ENCODE data around the gene IGF1R.
"Not testable (repeated sequence)": the region's sequence is repeated elsewhere in the genome, so short reads cannot be mapped to it uniquely, and the experiment has no call there.

The IGF1R gene

DNA sequence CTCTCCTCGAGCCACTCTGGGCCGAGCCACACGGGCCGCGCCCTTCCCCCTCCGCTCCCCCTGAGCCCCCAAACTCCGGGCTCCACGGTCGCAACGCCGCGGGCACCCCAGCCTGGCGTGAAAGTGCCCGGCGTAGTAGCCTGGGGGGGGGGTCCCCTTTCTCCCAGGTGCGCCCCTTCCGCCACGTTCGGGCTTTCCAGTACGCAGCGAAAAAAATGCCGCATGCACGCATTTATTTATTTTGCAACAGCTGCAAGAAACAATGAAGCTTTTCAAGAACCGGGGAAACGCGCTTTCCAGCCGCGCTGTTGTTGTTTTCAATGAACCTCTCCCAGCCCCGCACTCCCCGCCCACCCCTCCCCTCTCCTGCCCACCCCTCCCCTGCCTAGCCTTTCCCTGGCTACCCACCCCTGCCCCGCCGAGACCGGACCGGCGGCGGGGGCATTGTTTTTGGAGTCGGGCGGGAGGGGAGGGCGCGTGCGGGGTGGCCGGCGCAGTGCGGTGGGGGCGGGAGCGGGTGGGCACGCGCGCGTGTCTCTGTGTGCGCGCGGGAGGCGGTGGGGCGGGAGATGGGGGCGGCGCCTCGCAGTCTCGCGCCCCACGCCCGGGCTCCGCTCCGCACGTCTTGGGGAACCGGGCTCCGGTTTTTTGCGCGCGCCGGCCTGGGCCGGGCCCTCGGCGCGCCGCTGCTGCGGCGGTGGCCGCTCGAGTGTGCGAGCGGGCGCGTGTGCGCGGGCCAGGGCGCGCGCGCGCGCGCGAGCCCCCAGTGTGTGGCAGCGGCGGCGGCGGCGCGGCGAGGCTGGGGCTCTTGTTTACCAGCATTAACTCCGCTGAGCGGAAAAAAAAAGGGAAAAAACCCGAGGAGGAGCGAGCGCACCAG, at the start of gene IGF1R:
Gene IGF1R (plus strand): TSS at position 766 of the 880 bp plus-strand sequence. CDS start 1,043 bp downstream, outside the sequence.
- DNase-seq: peak; percentile 87

DNA sequence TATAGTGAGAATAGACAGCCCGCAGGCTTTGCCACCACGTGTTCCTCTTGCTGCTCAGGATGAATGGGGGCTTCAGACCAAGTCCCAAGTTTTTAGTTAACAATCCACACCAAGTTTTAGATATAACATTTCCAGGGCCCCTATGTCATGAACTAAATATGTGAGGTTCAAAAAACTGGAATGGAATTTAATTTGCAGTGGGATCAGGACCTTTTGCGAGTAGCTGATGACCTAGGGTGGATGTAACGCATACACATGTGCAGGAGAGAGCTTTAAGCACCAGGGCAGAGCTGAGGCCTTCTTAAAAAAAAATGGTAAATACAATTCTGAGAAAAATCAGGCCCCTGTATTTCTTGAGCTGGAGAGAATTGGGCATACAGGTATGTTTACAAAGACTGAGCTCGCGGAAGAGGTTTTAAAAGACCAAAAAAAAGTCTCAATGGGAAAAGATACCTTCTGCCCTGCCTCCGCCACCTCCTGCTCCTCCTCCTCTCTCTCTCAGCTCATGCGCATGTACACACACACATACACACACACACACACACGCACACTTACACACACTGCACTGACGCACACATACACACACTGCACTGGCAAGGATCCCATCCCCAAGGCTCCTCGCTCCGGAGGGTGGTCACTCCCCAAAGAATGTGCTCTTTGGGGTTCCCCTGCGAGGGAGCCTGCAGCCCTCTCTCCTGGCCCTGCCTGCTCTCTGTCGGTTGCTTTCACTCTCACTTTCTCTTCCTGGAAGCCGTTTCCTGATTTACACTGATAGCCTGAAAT, 48.2 kb upstream of the IGF1R start:
- peak; percentile 21 to 23 for DNase-seq

DNA sequence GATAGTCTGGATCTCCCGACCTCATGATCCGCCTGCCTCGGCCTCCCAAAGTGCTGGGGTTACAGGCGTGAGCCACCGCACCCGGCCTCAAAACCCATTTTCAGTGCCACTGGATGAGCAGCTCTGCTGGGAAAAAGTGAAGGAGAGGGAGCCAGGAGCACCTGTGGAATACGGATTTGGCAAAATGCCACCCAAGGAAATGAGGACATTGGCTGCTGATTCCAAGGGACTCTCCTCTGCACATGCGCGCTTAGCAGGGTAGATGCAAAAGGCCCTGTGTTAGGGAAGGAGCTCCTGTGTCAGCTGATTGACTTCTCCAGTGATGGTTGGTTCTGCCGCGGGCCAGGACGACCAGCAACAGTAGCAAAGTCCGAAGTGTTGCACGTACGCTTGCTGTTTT, 43.4 kb upstream of the IGF1R start:
- no peak for DNase-seq

DNA sequence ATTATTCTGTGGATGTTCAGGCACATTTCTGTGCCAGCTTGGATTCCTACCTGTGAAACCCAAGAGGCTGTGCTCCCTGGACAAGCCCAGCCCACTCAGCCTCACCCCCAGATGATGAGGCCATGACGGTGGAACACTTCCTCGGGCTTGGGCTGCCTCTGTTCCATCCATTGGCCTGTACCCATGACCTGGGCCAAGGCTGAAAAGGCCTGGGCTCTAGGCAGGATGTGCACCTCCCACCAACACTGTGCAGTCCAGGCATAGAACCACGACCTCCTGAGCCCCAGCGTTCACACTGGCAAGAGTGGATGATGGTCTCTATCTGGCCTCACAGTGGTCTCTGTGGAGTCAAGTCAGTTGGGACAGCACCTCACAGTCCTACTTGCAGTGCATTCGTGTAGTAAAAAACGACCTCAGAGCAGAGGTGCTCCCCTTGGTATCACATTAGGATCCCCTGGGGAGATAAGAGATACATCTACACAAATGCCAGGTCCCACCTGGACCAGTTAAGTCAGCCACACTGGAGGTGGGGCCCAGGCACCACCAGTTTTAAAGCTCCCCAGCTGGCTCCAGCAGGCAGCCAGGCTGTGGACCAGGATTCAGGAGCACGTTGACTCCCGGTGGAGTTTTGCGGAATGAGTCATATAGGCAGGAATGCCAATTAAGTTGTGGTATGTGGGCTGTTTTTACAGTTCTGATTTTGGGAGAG, 39.0 kb upstream of the IGF1R start:
- no peak for DNase-seq

DNA sequence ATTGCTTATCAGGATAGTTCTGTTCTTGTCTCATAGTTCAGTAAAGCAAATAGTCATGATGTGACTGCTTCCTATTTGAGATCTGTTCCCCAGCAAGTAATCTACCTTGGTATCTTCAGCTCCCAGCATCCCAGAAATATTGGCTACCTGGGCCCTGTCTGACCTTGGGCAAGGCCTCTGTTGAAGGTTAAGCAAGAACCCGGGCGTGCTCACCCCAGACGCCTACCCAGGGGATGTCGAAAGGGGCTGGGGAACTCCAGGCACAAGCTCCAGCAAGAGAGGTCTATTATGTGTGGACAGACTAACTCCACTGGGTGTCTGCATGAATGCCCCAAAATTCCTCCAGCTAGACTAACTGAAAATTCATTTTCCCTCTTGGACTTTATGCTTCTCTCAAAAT, 37.3 kb upstream of the IGF1R start:
- no peak for DNase-seq

DNA sequence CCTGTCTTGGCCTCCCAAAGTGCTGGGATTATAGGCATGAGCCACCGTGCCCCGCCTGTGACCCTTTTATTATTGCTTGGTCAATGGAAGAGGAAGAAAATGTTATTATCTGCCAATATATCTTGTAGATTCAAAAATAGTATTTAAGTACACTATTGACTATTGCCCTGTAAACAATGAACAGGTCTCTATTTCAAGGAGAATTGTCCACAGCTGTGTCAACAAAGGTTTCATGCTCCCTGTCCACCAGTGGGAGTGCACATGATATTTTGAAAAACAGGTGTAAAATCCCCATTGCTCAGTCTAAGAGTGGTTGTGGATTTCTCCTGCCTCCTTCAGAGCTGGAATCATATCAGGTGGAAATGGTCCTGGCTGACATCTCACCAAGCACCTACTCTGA, 36.5 kb upstream of the IGF1R start:
- no peak for DNase-seq

DNA sequence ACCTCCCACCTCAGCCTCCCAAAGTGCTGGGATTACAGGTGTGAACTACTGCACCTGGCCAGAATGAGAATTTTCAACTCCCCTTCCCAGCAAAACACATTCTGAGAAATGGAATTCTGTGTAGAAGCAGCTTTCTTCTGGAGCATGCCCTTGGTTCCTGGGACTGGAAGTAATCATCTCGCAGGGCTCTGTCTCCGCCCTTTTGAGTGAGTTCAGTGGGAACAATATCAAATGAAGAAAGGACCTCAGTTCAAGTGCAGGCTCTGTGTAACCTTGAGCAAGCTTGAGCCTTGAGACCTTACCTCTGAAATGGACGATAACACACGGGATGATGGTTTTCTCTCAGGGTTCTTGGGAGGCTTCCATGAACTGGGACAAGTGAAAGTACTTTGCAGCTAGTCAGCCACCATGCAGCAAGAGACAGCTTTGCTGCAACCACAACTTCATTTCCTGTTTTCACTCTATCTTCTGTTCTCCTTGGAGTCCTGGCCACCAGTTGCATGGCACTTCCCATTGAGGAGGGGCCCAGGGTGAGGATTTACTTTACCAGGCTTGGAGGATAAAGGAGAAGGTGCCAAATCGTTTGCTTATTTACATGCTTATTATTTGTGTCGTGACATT, 35.7 kb upstream of the IGF1R start:
- DNase-seq: no peak

DNA sequence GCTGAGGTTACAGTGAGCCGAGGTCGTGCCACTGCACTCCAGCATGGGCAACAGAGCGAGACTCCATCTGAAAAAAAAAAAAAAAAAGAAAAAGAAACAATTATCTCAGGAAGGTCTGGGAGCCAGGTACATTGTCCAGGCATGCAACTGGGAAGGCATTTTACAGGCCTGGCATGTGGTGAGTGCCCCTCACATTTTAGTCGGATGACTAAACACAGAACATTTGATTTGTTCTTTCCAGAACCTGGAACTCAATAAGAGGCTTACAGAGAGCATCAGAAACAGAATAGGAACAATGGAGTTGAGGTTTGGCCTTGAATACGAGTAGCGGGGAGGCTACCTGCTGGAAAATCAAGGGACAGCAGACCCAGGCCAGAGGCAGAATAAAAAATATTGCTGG, 33.7 kb upstream of the IGF1R start:
- no peak for DNase-seq

DNA sequence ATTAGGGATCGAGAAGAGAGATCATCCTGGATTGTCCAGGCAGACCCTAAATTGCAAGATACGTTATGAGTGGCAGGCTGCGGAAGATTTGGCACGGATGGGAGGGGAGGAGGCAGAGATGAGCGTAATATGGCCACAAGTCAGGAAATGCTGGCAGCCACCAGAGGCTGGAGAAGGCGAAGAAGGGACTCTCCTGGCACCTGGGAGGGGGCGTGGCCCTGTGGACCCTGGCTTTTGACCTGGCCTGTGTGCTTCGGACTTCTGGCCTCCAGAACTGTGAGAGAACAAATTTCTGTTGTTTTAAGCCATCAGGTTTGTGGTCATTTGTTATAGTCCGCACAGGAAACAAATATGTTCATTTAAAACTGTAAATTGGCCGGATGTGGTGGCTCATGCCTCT, 31.9 kb upstream of the IGF1R start:
- no peak for DNase-seq

DNA sequence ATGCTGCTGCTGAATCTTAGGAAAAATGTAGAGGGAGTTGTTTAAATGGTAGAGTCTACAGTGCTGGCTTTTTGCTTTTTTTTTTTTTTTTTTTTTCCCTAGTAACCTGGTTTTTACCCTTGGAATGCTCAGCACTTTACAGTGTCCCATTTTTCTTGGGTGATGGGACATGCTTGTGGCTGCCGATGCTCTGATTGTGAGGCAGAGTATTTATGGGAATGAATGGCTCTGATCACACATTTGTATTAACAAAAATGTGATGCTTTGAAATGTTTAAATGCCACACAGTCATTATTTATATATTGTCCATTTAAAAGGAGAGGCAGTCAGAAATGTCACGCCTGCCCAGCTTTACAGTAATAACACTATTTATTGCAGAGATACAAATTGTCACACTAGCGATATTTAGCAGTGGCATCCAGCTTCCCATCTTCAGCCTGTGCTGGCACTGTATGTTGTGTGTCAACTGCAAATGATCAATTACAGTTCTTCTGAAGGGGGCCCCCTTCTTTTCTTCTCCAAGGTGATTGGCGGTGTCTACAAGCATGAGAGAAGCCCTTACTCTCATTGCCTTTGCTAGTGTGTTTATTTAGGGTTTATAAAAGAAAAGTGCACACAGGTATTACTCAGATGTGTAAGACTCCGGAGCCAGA, 30.9 kb upstream of the IGF1R start:
- DNase-seq: no peak

DNA sequence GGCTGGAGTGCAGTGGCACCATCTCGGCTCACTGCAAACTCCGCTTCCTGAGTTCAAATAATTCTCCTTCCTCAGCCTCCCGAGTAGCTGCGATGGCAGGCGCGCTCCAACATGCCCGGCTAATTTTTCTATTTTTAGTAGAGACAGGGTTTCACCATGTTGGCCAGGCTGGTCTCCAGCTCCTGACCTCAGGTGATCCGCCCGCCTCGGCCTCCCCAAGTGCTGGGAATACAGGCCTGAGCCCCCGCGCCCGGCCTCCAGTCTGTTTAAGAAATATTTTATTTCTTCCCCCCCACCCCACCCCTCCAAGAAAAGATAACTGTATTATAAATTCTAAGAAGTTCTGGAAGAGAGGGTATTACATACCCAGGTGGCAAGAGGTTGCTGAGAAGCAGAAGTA, 29.8 kb upstream of the IGF1R start:
- not testable (repeated sequence) for DNase-seq

DNA sequence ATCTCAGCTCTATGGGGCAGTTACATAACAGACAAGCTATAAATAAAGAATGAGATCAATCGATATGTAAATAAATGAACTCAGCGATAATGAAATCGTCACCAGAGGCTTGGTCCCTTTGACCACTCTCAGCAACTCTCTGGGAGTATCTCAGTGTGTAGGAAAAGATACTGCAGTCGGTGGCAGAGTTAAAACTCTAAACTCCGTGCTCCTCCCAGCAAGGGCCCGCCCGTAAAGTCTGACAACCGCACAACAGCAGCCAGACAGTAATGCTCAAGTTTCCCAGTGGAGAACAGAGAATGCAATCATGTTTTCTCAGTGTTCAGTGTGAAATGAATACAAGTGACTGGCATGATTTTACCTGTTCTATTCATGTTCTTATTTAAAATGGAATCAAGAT, 28.3 kb upstream of the IGF1R start:
- DNase-seq: no peak

DNA sequence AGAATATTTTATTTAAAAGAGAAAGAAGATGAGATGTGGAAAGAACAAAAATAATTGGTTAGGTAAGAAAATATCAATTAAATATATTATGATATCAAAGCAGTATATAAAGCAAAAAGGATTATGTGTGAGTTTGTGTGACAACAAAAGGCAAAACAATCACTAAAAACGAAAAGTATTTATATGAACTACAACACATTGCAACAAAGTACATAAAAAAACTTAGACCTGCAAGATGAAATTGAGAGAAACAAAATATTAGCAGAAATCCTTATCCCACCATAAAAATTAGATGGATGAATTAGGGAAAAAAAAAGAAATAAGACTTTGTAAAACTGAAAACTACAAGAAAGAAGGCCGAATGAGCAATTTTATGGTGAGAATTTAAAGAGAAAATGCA, 27.3 kb upstream of the IGF1R start:
- DNase-seq: no peak

DNA sequence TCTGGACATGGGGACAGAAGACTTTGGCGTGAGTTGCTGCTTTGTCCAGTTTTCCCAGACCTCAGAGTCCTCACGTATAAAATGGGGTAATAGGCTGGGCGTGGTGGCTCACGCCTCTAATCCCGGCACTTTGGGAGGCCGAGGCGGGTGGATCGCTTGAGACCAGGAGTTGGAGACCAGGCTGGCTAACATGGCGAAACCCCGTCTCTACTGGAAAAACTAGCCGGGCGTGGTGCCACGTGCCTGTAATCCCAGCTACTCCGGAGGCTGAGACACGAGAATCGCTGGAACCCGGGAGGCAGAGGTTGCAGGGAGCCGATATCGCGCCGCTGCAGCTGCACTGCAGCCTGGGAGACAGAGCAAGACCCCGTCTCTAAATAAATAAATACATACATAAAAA, 22.7 kb upstream of the IGF1R start:
- DNase-seq: no peak

DNA sequence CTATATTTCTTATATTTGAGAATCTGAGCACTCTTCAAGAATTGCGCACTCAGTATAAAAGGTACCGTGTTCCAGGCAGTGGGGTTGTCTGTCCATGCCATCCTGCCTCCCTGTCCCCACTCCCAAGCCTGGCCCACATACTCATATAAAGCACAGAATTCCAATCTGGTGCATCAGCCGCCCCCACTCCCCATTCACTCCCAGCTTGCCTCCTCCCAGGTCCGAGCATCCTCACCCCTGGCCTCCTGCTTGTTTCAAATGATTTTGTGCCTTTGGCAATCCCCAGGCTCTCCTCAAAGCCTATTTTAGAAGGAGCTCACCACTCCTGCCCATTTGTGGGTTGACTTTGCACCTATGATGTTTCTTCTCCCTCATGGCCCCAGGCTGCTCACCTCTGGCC, 22.2 kb upstream of the IGF1R start:
- DNase-seq: no peak

DNA sequence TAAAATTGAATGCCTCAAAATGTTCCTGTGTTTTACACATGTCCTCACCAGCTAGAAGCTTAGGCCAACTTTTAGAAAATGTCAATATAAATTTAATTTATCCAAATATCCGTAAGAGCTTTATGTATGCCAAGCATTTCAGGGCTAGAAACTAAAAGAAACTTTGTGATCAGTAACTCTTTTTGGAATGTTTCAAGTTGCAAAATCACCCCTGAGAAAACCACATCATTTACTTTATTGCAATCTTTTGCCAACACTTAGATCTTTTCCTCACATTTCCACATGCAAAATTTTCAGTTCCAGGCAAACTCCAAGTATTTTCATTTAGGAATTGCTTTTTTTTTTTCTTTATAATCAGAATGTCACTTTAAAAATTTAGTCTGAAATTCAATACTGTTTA, 20.1 kb upstream of the IGF1R start:
- DNase-seq: no peak

DNA sequence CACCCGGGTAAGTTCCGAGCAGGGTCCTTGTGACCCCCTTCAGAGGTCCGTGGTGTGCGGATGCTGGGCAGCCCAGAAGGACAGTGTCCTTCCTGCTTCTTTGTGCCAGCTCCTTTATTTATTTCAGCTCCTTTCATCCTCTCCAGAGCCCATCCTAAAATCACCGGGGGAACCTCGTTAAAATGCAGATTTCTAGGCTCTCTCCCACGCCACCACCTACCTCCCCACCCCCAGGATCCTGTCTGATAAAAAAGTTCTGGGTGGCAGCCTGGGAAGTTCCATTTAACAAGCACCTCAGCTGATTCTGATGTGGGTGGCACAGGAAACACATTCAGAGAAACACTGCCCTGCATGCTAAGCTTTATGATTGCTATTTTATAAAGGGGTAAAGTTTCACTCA, 12.5 kb upstream of the IGF1R start:
- DNase-seq: no peak

DNA sequence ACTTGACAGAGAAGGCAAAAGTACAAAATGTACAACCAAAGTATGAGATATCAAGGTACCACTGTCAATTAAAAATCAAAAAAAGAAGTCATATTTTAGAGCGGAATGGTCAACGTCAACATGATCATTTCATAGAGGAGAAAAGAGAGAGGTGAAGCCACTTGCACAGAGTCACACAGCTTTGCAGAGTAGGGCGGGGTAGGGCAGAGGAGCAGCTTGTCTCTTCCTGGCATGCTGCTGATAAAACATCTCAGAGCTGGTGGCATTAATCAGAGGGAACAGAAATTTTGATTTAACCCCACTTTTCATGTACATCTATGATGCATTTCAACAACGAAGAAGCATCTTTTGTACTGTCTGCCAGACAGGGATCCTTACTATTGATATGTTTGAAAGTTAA, 5.2 kb upstream of the IGF1R start:
- DNase-seq: no peak

DNA sequence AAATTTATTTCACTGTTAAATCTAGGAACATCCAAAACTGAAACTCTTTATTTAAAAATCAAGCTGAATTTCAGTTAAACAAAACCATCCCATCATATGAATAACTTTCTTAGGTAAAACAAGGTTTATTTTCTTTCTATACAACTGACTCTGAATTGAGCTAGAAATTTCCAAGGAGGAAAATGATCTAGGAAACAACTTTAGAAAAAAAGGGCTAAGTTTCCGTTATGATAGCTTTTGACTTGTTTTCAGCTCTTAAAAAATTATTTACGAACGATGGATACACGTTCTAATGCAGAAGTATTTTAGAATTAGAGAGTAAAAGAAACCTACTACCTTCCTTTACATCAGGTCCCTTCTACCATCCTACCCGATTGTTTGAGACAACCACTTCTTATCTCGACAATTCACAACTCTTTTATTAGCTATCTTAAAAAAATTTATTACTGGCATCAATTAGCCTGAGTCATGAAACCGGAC, 1.8 kb upstream of the IGF1R start:
- no peak for DNase-seq

DNA sequence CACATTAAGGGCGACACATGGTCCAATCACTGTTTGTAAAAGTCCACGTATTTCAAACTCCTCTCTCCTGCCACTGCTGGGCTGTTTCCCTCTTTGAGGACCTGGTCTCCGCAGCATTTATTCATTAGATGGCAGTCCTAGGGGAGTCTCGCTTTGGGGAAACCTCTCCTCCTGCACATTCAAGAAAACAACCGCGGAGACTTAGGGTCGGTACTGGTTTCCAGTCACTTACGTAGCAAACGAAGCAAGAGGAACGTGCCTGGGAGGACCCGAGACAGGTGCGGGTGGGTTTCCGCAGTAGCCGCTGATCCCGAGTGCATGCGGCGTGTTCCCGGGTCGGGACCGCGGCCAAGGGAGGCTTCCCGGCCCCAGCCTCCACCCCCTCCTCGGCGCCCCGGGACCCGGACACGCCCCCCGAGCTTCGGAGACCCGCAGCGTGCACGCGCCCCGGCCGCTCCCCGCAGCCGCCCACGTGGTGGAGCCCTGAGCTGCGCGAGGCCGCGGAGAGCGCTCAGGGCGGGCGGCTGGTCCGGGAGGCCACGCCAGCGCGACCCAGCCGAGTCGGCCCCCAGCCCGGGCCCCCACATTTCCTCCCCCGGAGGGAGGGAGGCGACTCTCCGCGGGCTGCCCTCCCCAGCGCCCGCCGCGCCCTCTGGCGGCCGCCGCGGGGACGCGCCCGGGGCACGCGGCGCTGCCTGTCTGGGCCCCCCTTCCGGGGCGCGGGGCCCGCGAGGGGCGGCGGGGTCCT, 1.1 kb upstream of the IGF1R start:
- DNase-seq: peak; percentile 55 to 57

DNA sequence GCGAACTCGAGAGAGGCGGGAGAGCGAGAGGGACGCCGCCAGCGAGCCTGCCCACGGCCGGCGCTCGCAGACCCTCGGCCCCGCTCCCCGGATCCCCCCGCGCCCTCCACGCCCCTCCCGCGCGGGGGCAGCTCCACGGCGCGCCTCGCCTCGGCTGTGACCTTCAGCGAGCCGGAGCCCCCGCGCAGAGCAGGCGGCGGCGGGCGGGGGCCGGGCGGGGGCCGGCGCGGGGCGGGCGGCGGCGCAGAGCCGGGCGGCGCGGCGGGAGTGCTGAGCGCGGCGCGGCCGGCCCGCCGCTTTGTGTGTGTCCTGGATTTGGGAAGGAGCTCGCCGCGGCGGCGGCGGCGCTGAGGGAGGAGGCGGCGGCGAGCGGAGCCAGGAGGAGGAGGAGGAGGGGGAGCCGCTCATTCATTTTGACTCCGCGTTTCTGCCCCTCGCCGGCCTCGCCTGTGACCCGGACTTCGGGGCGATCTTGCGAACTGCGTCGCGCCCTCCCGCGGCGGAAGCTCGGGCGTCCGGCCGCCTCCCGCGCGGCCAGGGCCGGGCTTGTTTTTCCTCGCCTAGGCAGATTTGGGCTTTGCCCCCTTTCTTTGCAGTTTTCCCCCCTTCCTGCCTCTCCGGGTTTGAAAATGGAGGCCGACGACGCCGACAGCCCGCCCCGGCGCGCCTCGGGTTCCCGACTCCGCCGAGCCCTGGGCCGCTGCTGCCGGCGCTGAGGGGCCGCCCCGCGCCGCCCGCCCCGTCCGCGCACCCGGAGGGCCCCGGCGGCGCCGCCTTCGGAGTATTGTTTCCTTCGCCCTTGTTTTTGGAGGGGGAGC, 524 bp downstream of the IGF1R start:
- DNase-seq: peak; percentile 6 to 19
